Brain microvascular endothelial cell (primary cell): ENCODE data around the gene ANKLE1.

Experiments used
- DNase-seq: peaks from one replicate; pipeline ENCODE4 v3.0.0-alpha.2; 2020
- H3K27ac ChIP-seq: fragments of 250-450 bp; sonication (Bioruptor Pico); 2 replicates; pipeline ENCODE4 v1.5.1; 2020; ENCODE audit warnings: mild to moderate bottlenecking, moderate library complexity
- H3K27me3 ChIP-seq: fragments of 250-450 bp; sonication (Bioruptor Pico); replicated peaks from 2 replicates; pipeline ENCODE4 v1.5.1; 2020; ENCODE audit warnings: mild to moderate bottlenecking
- H3K36me3 ChIP-seq: fragments of 250-450 bp; sonication (Bioruptor Pico); replicated peaks from 2 replicates; pipeline ENCODE4 v1.5.1; 2020; ENCODE audit warnings: mild to moderate bottlenecking
- H3K4me3 ChIP-seq: 2 replicates; pipeline ENCODE4 v1.5.1; 2011; ENCODE audit warnings: low read depth, mild to moderate bottlenecking, control low read depth, low read length, moderate library complexity
- CTCF ChIP-seq: IDR thresholded peaks from 2 replicates; pipeline ENCODE4 v1.5.1; 2011; ENCODE audit warnings: low read depth, mild to moderate bottlenecking, moderate library complexity, low read length, control low read depth, inconsistent platforms; ENCODE audit errors: missing control alignments
- in situ Hi-C: cut with HindIII; loops from 2 replicates; pipeline ENCODE4 v1.10.0; 2017; ENCODE audit warnings: low sequenced_read_pairs, low pct_ligation_motif_present

The ANKLE1 gene

GRCh38 chr19:17312189-17313113 is 30.8 kb downstream of the ANKLE1 start:
- TF ChIP-seq CTCF = no peak
- no peaks in the 10 kb centered on the region for H3K27me3 ChIP-seq
- H3K4me3 ChIP-seq = no peak overlapping the region
- H3K36me3 ChIP-seq = peaks cover 39% of the 10 kb centered on the region
- in situ Hi-C loops = no loop called here
- DNase-seq = no peak
- H3K27ac ChIP-seq = peak overlapping the region; percentile 85

- Histone ChIP-seq H3K27me3 (no peaks in the 10 kb centered on the region), H3K36me3 (peaks cover 44% of the 10 kb centered on the region), H3K4me3 (no peak overlapping the region), H3K27ac (no peak overlapping the region)
- no peak for TF ChIP-seq CTCF
- DNase-seq = no peak
- in situ Hi-C loops = no loop called here
Observed at GRCh38 chr19:17314007-17314593, 32.4 kb downstream of the ANKLE1 start.

GRCh38 chr19:17318966-17319365 is 37.3 kb downstream of the ANKLE1 start:
- no peaks in the 10 kb centered on the region for H3K27me3 ChIP-seq
- H3K36me3 ChIP-seq = peaks cover 67% of the 10 kb centered on the region
- H3K27ac ChIP-seq = no peak overlapping the region
- DNase-seq = no peak
- no peak overlapping the region for H3K4me3 ChIP-seq
- in situ Hi-C loops = no loop called here
- no peak for TF ChIP-seq CTCF

GRCh38 chr19:17319473-17320238 is 38.0 kb downstream of the ANKLE1 start:
- peaks cover 60% of the 10 kb centered on the region for H3K36me3 ChIP-seq
- no peak for DNase-seq
- H3K27ac ChIP-seq = no peak overlapping the region
- in situ Hi-C loops = no loop called here
- H3K27me3 ChIP-seq = no peaks in the 10 kb centered on the region
- no peak overlapping the region for H3K4me3 ChIP-seq
- no peak for TF ChIP-seq CTCF

GRCh38 chr19:17320435-17320834 is 38.7 kb downstream of the ANKLE1 start:
- Histone ChIP-seq H3K27me3 (no peaks in the 10 kb centered on the region), H3K36me3 (peaks cover 56% of the 10 kb centered on the region), H3K4me3 (no peak overlapping the region), H3K27ac (no peak overlapping the region)
- in situ Hi-C loops = no loop called here
- no peak for TF ChIP-seq CTCF
- no peak for DNase-seq
